GM21717 (cell line): ENCODE results near the gene OR6C70.
"Not testable (repeated sequence)": the region's sequence is repeated elsewhere in the genome, so short reads cannot be mapped to it uniquely, and the experiment has no call there.

ENCODE experiments used
- ATAC-seq: cut with Tn5 transposase; IDR thresholded peaks from one replicate; pipeline ENCODE4 v1.9.1; 2021; ENCODE audit warnings: mild to moderate bottlenecking, moderate library complexity; ENCODE audit not compliant: unreplicated experiment

OR6C70 gene

DNA sequence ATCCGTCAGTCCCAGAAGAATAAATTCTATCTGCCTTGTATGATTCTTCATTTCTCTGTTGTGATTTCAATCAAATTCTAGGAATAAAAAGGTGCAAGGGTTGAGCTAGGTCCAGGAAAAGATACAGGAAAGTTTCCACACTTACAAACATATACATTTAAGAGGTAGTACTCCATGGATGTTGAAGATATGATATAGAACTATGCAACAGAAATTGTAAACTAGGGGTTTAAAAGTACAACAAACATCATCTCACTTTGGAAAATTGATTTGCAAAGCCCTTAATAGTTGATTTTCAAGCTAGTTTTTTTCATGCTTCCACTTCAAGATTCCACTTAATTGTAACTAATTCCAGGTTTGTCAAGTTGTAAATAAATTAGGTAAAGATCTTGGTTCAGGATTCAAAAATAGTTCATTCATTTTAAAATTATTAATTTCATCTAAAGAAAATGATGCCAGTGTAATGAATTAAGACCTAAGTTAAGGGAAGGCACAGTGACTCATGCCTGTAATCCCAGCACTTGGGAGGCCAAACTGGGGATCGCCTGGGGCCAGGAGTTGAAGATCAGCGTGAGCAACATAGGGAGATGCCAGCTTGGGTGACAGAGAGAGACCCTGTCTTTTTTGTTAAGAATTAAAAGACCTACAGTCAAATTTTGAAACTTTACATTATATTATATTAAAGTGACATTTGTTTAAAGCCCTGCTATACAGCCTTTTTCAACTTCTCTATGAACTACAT lies at the start of gene OR6C70:
Gene OR6C70, minus strand, starts transcription at position 51 of the 742 bp plus-strand sequence. Its CDS starts 0 bp downstream, at position 51.
- no peak for ATAC-seq

DNA sequence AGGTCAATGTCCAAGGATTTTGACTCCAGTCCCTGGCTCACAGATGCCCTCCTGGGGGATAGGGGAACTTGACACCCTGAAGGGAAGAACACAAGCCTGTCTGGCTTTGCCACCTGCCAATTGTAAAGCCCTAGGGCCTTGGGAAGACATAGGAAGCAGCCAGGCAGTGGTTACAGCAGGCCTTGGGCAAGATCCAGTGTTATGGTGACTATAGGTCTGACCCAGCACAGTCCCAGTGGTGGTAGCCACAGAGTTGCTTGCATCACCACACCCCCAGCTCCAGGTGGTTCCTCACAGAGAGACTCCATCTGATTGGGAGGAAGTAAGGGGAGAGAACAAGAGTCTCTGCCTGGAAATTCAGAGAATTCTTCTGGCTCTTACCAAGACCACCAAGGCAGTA lies 46.5 kb upstream of the OR6C70 start:
- no peak for ATAC-seq

DNA sequence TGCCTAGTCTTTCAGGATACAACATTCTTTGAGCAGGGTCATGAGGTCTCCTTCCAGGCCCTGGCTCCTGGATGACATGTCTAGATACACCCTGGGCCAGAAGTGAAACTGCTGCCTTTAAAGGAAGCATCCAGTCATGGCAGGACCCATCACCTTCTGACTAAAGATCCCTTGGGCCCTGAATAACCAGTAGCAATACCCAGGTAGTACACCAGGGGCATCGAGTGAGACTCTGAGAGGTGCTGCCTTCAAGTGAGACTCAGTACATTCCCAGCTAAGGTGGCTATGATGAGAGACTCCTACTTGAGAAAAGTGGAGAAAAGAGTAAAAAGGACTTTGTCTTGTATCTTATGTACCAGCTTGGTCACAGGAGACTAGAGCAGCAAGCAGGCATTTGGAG lies 45.8 kb upstream of the OR6C70 start:
- no peak for ATAC-seq

GRCh38 chr12:55501601-55502000 lies 31.7 kb upstream of the OR6C70 start:
- no peak for ATAC-seq

DNA sequence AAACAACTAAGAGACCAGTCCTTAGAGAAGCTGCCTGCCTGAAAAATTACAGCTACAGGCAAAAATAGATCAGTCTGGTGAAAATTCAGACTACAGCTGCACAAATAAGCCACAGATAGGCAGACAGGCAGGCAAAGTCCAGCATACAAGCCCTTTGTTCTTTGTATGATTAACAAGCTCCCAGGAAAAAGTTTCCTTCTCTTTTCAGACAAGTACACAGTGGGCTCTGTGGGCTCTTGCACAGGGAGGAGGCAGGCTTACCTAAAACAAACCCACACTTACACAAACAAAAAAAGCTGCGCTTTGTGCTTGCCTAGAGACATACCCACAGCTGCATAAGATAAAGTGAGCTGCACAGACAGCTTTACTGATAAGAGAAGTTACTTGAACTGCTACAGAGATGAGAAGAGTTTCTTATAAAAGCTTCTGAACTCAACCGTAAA lies 29.9 kb upstream of the OR6C70 start:
- ATAC-seq: no peak

DNA sequence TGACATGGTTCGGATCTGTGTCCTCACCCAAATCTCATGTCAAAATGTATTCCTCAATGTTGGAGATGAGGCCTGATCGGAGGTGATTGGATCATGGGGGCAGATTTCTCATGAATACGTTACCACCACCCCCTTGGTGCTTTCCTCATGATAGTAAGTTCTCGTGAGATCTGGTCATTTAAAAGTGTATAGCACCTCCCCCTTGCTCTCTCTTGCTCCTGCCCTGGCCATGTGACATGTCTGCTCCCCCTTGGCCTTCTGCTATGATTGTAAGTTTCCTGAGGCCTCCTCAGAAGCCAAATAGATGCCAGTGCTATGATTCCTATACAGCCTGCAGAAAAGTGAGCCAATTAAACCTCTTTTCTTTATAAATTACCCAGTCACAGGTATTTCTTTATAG lies 29.3 kb upstream of the OR6C70 start:
- ATAC-seq: no peak

DNA sequence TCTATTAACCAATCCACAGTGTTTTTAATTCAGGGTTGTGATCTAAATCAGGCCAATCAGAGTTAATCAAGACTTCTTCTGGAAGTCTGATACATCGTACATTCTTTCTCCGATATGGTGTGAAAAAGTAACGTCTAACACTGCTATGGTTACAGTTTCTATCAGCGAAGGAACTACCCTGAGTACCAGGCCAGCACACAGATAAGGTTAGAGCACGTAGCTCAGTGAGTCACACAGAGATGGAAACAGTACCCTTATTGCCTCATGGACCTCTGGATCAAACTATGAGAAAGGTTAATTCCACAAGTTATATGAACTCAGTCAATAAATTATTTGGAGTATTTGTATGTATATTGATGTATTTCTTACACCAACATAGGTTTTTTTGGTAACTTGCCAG lies 25.6 kb upstream of the OR6C70 start:
- ATAC-seq: no peak

- ATAC-seq: no peak
Measured at GRCh38 chr12:55492078-55492477, 22.1 kb upstream of the OR6C70 start, which contains the start of gene OR6C68. OR6C68 (plus strand) TSS chr12:55492378; CDS start chr12:55492378, 0 bp downstream.

DNA sequence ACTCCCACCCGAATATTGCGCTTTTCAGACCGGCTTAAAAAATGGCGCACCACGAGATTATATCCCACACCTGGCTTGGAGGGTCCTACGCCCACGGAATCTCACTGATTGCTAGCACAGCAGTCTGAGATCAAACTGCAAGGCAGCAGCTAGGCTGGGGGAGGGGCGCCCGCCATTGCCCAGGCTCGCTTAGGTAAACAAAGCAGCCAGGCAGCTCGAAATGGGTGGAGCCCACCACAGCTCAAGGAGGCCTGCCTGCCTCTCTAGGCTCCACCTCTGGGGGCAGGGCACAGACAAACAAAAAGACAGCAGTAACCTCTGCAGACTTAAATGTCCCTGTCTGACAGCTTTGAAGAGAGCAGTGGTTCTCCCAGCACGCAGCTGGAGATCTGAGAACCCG lies 14.3 kb upstream of the OR6C70 start:
- ATAC-seq: not testable (repeated sequence)

DNA sequence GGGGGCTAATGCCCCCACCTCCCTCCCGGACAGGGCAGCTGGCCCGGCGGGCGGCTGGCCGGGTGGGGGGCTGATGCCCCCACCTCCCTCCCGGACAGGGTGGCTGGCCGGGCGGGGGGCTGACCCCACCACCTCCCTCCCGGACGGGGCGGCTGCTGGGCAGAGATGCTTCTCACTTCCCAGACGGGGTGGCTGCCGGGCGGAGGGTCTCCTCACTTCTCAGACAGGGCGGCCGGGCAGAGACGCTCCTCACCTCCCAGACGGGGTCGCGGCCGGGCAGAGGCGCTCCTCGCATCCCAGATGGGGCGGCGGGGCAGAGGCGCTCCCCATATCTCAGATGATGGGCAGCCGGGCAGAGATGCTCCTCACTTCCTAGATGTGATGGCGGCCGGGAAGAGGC lies 9.2 kb upstream of the OR6C70 start:
- ATAC-seq: not testable (repeated sequence)

GRCh38 chr12:55472264-55472663 lies 2.3 kb upstream of the OR6C70 start:
- ATAC-seq: no peak

- no peak for ATAC-seq
Measured at GRCh38 chr12:55469291-55469690, 647 bp downstream of the OR6C70 start.

DNA sequence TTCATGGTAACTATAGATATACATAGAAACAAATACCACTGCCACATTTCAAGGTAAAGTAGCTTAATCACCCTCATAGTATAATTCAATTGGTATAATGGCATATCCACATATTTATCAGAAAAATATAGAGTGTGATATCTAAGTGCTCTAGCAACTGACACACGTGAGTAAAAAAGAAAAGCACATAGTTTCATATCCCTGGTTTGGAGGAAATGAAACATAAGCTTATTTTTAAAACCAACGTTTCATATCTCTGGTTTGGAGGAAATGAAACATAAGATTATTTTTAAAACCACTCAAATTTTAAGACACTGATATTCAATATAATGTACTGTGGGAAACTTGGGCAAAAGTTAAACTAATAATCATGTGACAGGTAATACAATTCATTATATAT lies 2.1 kb downstream of the OR6C70 start:
- no peak for ATAC-seq

DNA sequence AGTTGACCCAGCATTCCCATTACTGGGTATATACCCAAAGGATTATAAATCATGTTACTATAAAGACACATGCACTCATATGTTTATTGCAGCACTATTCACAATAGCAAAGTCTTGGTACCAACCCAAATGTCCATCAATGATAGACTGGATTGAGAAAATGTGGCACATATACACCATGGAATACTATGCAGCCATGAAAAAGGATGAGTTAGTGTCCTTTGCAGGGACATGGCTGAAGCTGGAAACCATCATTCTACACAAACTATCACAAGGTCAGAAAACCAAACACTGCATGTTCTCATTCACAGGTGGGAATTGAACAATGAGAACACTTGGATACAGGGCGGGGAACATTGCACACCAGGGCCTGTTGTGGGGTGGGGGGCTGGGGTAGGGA lies 5.0 kb downstream of the OR6C70 start:
- not testable (repeated sequence) for ATAC-seq

GRCh38 chr12:55448825-55449224 lies 21.1 kb downstream of the OR6C70 start:
- ATAC-seq: no peak

- ATAC-seq: no peak
Measured at GRCh38 chr12:55446326-55446725, 23.6 kb downstream of the OR6C70 start.

DNA sequence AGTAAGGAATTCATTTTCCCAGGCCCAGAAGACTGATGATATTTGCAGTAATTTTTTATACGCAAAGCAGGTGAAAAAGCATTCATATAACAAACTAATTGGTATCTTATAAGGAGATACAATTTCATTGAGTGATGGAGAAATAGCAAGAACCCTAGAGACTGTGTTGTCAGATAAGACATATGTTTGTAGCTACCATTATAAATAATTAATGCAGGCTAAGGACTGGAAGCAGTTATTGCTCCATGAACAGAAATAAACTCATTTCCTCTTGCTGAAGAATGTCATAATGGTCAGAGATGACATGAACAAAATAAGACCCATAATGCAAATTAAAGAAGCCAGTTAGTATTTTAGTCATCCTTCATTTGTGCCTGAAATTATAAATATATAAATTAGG lies 24.6 kb downstream of the OR6C70 start:
- ATAC-seq: no peak

- no peak for ATAC-seq
Measured at GRCh38 chr12:55443776-55444175, 26.2 kb downstream of the OR6C70 start, which contains the start of gene OR6C2. OR6C2 (plus strand) TSS chr12:55444076; CDS start chr12:55452214, 8,138 bp downstream.

GRCh38 chr12:55441233-55441632 lies 28.7 kb downstream of the OR6C70 start:
- not testable (repeated sequence) for ATAC-seq

DNA sequence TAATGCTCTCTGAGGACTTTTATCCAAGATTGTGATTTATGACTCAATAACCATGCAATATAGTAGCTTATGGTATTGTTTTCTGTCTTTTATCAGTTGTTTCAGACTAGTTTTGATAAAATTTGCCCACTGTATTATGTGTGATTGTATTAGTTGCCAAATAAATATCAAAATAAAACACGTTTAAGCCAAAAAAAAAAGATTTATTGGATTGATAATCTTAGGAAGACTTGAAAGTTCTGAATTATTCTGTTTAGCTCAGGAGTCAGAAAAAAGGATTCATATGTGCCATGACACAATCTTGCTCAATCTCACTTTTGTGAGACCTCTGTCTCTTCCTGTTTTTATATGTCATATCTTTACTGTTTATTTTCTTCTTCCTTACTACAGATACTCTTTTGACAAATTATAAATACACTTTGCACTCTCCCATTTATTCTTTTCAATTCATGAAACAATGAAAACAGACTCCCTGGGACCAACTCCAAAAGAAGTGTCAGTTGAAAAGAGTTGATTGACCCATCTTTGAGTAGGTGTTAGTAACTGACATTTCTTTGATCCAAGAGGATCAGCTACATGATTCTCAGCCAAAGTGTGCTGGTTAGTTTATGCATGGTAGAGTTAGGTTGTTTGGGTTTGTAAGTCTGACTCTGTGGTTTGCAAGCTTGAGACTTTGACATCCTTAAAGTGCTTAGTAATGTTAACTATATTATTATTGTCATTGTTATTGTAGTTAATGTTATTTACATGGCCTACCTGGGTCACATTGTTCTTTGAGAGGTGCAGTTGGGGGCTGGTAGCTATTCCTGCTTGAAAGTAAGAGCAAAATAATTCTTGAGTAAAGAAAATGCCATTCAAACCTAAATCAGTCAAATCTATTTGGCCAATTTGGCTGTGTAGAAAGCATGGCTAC lies 41.4 kb downstream of the OR6C70 start:
- no peak for ATAC-seq

GRCh38 chr12:55425954-55426353 lies 44.0 kb downstream of the OR6C70 start, which contains the start of gene OR6C76:
OR6C76 (plus strand) TSS chr12:55426254; CDS start chr12:55426254, 0 bp downstream.
- ATAC-seq: no peak
